Liver (tissue), 9 donors: Measurements from ENCODE around the gene KATNIP. TPM values are rescaled to one million over a fixed set of nuclear protein-coding genes. Genes with fewer than 3 reads are reported as not detected.

ENCODE experiments used
- DNase-seq: peaks from one replicate; pipeline ENCODE4 v3.0.0-alpha.2; 2017; ENCODE audit warnings: low spot score
- H3K27ac ChIP-seq, 2 donors: one replicate each; pipeline ENCODE4 v1.7.0; 2013; ENCODE audit warnings: inconsistent platforms in 2 of 2, low read length in 2 of 2, control low read depth in 1 of 2, low read depth in 1 of 2, mild to moderate bottlenecking in 1 of 2
- H3K27me3 ChIP-seq, 4 donors: one replicate each; pipeline versions ENCODE4 v1.6.1 to v1.7.0; 2013; ENCODE audit warnings: low read length in 3 of 4, inconsistent platforms in 1 of 4, mild to moderate bottlenecking in 1 of 4, moderate library complexity in 1 of 4; ENCODE audit not compliant: control insufficient read depth in 4 of 4, insufficient read depth in 4 of 4
- H3K36me3 ChIP-seq, 4 donors: one replicate each; pipeline versions ENCODE4 v1.6.1 to v1.7.0; 2013; ENCODE audit warnings: low read length in 3 of 4, mild to moderate bottlenecking in 3 of 4, low read depth in 1 of 4, moderate library complexity in 1 of 4; ENCODE audit not compliant: control insufficient read depth in 4 of 4, insufficient read depth in 3 of 4
- H3K4me1 ChIP-seq, 4 donors: one replicate each; pipeline versions ENCODE4 v1.6.1 to v1.7.0; 2013; ENCODE audit warnings: low read length in 3 of 4, mild to moderate bottlenecking in 3 of 4, moderate library complexity in 1 of 4; ENCODE audit not compliant: control insufficient read depth in 4 of 4, insufficient read depth in 4 of 4
- H3K4me3 ChIP-seq, 3 donors: one replicate each; pipeline versions ENCODE4 v1.6.1 to v1.7.0; 2013; ENCODE audit warnings: low read length in 3 of 3, control low read depth in 1 of 3, low read depth in 1 of 3, mild to moderate bottlenecking in 1 of 3
- H3K9ac ChIP-seq, 2 donors: one replicate each; pipeline ENCODE4 v1.7.0; 2013; ENCODE audit warnings: low read length in 2 of 2, mild to moderate bottlenecking in 2 of 2, moderate library complexity in 2 of 2, control low read depth in 1 of 2, low read depth in 1 of 2
- H3K9me3 ChIP-seq, 4 donors: one replicate each; pipeline versions ENCODE4 v1.6.1 to v1.7.0; 2013; ENCODE audit warnings: low read length in 3 of 4; ENCODE audit not compliant: control insufficient read depth in 4 of 4
- ATF3 ChIP-seq: IDR thresholded peaks from 2 replicates; pipeline ENCODE4 v1.6.1; 2016; ENCODE audit warnings: antibody characterized with exemption
- CTCF ChIP-seq: fragments of 150-350 bp; IDR thresholded peaks from 2 replicates; pipeline ENCODE4 v1.5.1; 2017; ENCODE audit warnings: improper control_type of control experiment, low read depth, low read length; ENCODE audit not compliant: missing input control
- EGR1 ChIP-seq, 2 donors: IDR thresholded peaks; 2 replicates each; pipeline ENCODE4 v1.6.1; 2016 to 2018; ENCODE audit warnings: antibody characterized with exemption in 2 of 2, low read depth in 2 of 2
- FOXA1 ChIP-seq: IDR thresholded peaks from 2 replicates; pipeline ENCODE4 v1.6.1; 2016; ENCODE audit warnings: antibody characterized with exemption
- FOXA2 ChIP-seq: IDR thresholded peaks from 2 replicates; pipeline ENCODE4 v1.6.1; 2016; ENCODE audit warnings: antibody characterized with exemption
- GABPA ChIP-seq, 2 donors: IDR thresholded peaks in 1 of 2; conservative IDR thresholded peaks in 1 of 2; 2 replicates each; pipeline ENCODE4 v1.6.1; 2016; ENCODE audit warnings: antibody characterized with exemption in 2 of 2, mild to moderate bottlenecking in 1 of 2, moderate library complexity in 1 of 2
- HNF4A ChIP-seq, 2 donors: conservative IDR thresholded peaks; 2 replicates each; pipeline ENCODE4 v1.6.1; 2016; ENCODE audit warnings: antibody characterized with exemption in 2 of 2, mild to moderate bottlenecking in 2 of 2
- HNF4G ChIP-seq: IDR thresholded peaks from 2 replicates; pipeline ENCODE4 v1.6.1; 2016; ENCODE audit warnings: antibody characterized with exemption
- JUND ChIP-seq, 2 donors: IDR thresholded peaks; 2 replicates each; pipeline ENCODE4 v1.6.1; 2016; ENCODE audit warnings: antibody characterized with exemption in 2 of 2
- MAX ChIP-seq: IDR thresholded peaks from 2 replicates; pipeline ENCODE4 v1.6.1; 2016; ENCODE audit warnings: antibody characterized with exemption
- NR2F2 ChIP-seq: IDR thresholded peaks from 2 replicates; pipeline ENCODE4 v1.6.1; 2016; ENCODE audit warnings: antibody characterized with exemption
- RAD21 ChIP-seq, 2 donors: IDR thresholded peaks; 2 replicates each; pipeline ENCODE4 v1.6.1; 2016; ENCODE audit warnings: antibody characterized with exemption in 2 of 2, mild to moderate bottlenecking in 2 of 2
- RXRA ChIP-seq, 2 donors: IDR thresholded peaks; 2 replicates each; pipeline ENCODE4 v1.6.1; 2017 to 2018; ENCODE audit warnings: antibody characterized with exemption in 2 of 2, mild to moderate bottlenecking in 1 of 2
- SP1 ChIP-seq: IDR thresholded peaks from 2 replicates; pipeline ENCODE4 v1.6.1; 2018; ENCODE audit warnings: antibody characterized with exemption, mild to moderate bottlenecking
- TAF1 ChIP-seq: conservative IDR thresholded peaks from 2 replicates; pipeline ENCODE4 v1.6.1; 2016; ENCODE audit warnings: antibody characterized with exemption, mild to moderate bottlenecking
- YY1 ChIP-seq: IDR thresholded peaks from 2 replicates; pipeline ENCODE4 v1.6.1; 2016; ENCODE audit warnings: antibody characterized with exemption, mild to moderate bottlenecking
- WGBS: extraction: QIAGEN DNeasy Blood & Tissue Kit; methylation state at CpG from one replicate; pipeline ENCODE4 v1.1.7; 2013; 5-methylcytosine and 5-hydroxymethylcytosine counted together
- polyA plus RNA-seq, 2 donors: library from polyadenylated mRNA; stranded (reverse) in 1 of 2; unstranded in 1 of 2; fragments of 200-250 nt in 1 of 2; fragments of >200 nt in 1 of 2; fragmentation: Nextera tagmentation in 1 of 2; extraction: Ambion mirVana in 1 of 2; gene quantifications; one replicate each; pipeline versions ENCODE4 v1.2.1 to v1.2.3, GENCODE V29; 2013 to 2015
- total RNA-seq, 2 donors: library from RNA; depleted of rRNA; stranded (reverse); fragments of >200 nt; gene quantifications; one replicate each; pipeline ENCODE4 v1.2.3, GENCODE V29; 2014
- TF ChIP-seq, protein P1 (sequence below): IDR thresholded peaks from 2 replicates; pipeline ENCODE4 v1.6.1; 2016; ENCODE audit warnings: antibody characterized with exemption
- TF ChIP-seq, protein P2 (sequence below): IDR thresholded peaks from 2 replicates; pipeline ENCODE4 v1.6.1; 2016; ENCODE audit warnings: antibody characterized with exemption, mild to moderate bottlenecking
- donor health status: healthy.
- donor health status: healthy.
- donor health status: healthy.
- donor health status: healthy.
- donor health status: healthy.

Gene KATNIP
- total and polyA plus RNA-seq, 4 donors, result 2.0 to 6.5 (median 4.5) TPM

DNA sequence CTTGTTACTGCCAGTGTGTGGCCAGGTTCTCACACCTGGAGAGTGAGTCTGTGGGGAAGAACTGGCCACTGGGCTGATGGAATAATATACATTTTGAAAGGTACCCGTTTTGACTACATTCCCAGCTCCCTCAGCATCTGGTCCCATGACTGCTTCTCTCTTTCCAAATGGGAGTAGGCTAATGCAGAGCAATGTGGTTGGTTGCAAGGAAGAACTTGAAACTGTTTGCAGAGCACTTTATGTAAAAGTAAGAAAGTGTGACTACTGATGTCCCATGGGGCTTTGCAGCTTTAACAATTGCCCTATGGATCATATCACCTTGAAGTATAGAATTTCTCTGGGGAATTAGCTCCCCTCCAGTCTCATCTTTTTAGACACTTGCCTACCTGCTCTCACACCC, 9.0 kb downstream of the KATNIP start:
- 94% methylated on average over 1 of the region's 1 CpG for WGBS

More for the DNA sequence above, 9.0 kb downstream of the KATNIP start:
- no peak overlapping the region for H3K27ac ChIP-seq
- H3K36me3 ChIP-seq, result peaks cover 0 to 1% (median 0%) of the 10 kb centered on the region in 4 donors
- peaks cover 0 to 8% (median 0%) of the 10 kb centered on the region in 4 donors for H3K4me1 ChIP-seq
- H3K9ac ChIP-seq, result no peak overlapping the region
- TF ChIP-seq, protein P1, sequence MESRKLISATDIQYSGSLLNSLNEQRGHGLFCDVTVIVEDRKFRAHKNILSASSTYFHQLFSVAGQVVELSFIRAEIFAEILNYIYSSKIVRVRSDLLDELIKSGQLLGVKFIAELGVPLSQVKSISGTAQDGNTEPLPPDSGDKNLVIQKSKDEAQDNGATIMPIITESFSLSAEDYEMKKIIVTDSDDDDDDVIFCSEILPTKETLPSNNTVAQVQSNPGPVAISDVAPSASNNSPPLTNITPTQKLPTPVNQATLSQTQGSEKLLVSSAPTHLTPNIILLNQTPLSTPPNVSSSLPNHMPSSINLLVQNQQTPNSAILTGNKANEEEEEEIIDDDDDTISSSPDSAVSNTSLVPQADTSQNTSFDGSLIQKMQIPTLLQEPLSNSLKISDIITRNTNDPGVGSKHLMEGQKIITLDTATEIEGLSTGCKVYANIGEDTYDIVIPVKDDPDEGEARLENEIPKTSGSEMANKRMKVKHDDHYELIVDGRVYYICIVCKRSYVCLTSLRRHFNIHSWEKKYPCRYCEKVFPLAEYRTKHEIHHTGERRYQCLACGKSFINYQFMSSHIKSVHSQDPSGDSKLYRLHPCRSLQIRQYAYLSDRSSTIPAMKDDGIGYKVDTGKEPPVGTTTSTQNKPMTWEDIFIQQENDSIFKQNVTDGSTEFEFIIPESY, result no peak
- TF ChIP-seq EGR1 (IDR thresholded peaks at IDR 0.05; ENCODE audit: low read depth in 2 of 2), result no peak
- TF ChIP-seq ATF3, result no peak
- no peak for TF ChIP-seq RXRA (IDR thresholded peaks at IDR 0.05)
- no peak for TF ChIP-seq JUND (IDR thresholded peaks at IDR 0.05)
- no peak for TF ChIP-seq MAX
- no peak for TF ChIP-seq HNF4A (conservative IDR thresholded peaks at IDR 0.05)
- TF ChIP-seq FOXA1, result no peak
- no peak for TF ChIP-seq NR2F2
- no peak for TF ChIP-seq TAF1
- no peak for TF ChIP-seq FOXA2
- no peak for TF ChIP-seq HNF4G
- no peak for TF ChIP-seq RAD21 (IDR thresholded peaks at IDR 0.05)
- no peak for TF ChIP-seq YY1
- TF ChIP-seq GABPA (IDR thresholded peaks at IDR 0.05 in 1 of 2, conservative IDR thresholded peaks at IDR 0.05 in 1 of 2), result no peak
- no peak for TF ChIP-seq SP1
- TF ChIP-seq CTCF, result no peak
- TF ChIP-seq, protein P2, sequence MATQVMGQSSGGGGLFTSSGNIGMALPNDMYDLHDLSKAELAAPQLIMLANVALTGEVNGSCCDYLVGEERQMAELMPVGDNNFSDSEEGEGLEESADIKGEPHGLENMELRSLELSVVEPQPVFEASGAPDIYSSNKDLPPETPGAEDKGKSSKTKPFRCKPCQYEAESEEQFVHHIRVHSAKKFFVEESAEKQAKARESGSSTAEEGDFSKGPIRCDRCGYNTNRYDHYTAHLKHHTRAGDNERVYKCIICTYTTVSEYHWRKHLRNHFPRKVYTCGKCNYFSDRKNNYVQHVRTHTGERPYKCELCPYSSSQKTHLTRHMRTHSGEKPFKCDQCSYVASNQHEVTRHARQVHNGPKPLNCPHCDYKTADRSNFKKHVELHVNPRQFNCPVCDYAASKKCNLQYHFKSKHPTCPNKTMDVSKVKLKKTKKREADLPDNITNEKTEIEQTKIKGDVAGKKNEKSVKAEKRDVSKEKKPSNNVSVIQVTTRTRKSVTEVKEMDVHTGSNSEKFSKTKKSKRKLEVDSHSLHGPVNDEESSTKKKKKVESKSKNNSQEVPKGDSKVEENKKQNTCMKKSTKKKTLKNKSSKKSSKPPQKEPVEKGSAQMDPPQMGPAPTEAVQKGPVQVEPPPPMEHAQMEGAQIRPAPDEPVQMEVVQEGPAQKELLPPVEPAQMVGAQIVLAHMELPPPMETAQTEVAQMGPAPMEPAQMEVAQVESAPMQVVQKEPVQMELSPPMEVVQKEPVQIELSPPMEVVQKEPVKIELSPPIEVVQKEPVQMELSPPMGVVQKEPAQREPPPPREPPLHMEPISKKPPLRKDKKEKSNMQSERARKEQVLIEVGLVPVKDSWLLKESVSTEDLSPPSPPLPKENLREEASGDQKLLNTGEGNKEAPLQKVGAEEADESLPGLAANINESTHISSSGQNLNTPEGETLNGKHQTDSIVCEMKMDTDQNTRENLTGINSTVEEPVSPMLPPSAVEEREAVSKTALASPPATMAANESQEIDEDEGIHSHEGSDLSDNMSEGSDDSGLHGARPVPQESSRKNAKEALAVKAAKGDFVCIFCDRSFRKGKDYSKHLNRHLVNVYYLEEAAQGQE, result no peak
- no peak overlapping the region for H3K4me3 ChIP-seq
- no peaks in the 10 kb centered on the region for H3K9me3 ChIP-seq
- no peak for DNase-seq
- H3K27me3 ChIP-seq, result no peaks in the 10 kb centered on the region
